ENCODE measurements around the gene KCNMA1. TPM values are rescaled to one million over a fixed set of nuclear protein-coding genes. Genes with fewer than 3 reads are reported as not detected.

The KCNMA1 gene
- total and polyA plus RNA-seq, 9 of the 15 experiments (the other 6 are each of a cell fraction or from before 2014, with no cell fraction given) = 0.01 to 0.95 (median 0.15) TPM; not detected in 4

DNA sequence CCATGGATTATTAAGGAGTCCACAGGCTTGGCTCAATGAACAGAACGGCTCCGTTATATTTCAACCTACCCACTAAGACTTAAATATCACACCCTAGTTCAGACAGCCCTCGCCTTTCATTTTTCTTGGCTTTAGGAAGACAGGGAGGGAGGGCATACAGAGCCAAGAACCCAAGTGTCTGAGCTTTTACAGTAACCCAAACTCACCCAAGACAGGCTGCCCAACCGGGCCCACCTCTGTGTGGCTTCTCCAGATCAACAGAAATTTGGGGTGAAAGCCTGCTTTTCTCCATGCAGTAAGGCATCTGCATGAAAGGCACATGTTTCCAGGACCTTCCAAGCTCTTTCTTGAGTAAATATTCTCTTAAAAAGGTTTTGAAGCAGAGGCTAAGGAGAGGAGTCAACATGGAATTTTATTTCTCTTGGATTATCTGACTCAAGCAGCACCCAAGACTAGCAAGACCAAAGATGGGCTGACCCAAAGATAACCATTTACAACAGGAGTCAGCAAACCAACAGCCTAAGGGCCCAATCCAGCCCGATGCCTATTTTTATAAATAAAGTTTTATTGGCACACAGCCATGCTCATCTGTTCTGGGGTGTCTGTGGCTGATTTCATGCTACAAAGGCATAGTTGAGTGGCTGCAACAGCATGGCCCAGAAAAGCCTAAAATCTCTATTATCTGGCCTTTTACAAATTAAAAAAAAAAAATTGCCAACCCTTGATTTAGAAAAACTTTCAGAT lies 90.1 kb downstream of the KCNMA1 start (continued):
- TF ChIP-seq, protein P1, sequence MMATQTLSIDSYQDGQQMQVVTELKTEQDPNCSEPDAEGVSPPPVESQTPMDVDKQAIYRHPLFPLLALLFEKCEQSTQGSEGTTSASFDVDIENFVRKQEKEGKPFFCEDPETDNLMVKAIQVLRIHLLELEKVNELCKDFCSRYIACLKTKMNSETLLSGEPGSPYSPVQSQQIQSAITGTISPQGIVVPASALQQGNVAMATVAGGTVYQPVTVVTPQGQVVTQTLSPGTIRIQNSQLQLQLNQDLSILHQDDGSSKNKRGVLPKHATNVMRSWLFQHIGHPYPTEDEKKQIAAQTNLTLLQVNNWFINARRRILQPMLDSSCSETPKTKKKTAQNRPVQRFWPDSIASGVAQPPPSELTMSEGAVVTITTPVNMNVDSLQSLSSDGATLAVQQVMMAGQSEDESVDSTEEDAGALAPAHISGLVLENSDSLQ (IDR thresholded peaks at IDR 0.05) = no peak

DNA sequence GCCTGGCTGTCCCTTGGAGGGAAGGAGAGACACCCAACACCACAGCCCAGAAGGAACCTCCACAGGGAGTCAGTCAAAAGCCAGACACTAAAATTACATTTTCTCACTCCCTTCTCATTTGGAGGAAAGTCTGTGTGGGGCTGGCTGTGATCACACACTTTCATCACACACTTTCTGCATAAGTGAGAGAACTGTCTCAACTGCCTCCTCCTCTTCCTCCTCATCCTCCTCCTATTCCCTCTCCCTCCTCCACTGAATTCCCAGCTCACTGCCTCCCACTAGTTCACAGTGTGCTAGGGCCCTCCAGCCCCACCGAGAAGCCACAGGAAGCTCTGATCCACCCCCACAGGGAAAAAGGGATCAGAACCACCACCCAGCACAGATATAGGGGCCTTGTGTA lies 91.6 kb downstream of the KCNMA1 start:
- Histone ChIP-seq H3K4me2 (ENCODE audit: insufficient read depth, low read length) (no peak overlapping the region), H4K20me1 (replicated peaks; ENCODE audit: control insufficient read depth, insufficient read depth, low read length) (no peaks in the 10 kb centered on the region), H3K79me2 (ENCODE audit: control insufficient read depth, insufficient read depth, low read length) (no peaks in the 10 kb centered on the region), H2AFZ (ENCODE audit: low read depth, low read length) (no peak overlapping the region), H3K27me3 (ENCODE audit: control insufficient read depth in 2 of 2, insufficient read depth in 2 of 2, low read length in 2 of 2) (peaks cover 0 to 5% of the 10 kb centered on the region in 2 experiments; a peak in 1 of 5 replicates), H3K9me1 (ENCODE audit: control insufficient read depth, insufficient read depth, low read length) (no peaks in the 10 kb centered on the region), H3K9me3 (replicated peaks; ENCODE audit: control insufficient read depth, insufficient read depth, low read depth, low read length) (no peaks in the 10 kb centered on the region), H3K27ac (ENCODE audit: extremely low read depth, low read depth, low read length) (no peak overlapping the region), H3K4me3 (no peak overlapping the region), H3K4me1 (replicated peaks in 1 of 2; ENCODE audit: control insufficient read depth in 2 of 2, insufficient read depth in 2 of 2, low read length in 2 of 2) (no peaks in the 10 kb centered on the region), H3K36me3 (ENCODE audit: control insufficient read depth, insufficient read depth, low read length) (no peaks in the 10 kb centered on the region), H3K9ac (ENCODE audit: insufficient read depth in 1 of 2, low read depth in 2 of 2, low read length in 2 of 2) (no peak overlapping the region)
- ATAC-seq (0 out of 3 replicates have a peak, but pooled peaks have one; percentile 25), DNase-seq (ENCODE audit: extremely low read depth in 1 of 4, low spot score in 3 of 4) (no peak), FAIRE-seq (no peak)
- intact Hi-C loops (cut with micrococcal nuclease) = no loop called here
- TF ChIP-seq ZNF583 (CRISPR knock-in tag; IDR thresholded peaks at IDR 0.05) (no peak), NR3C1 (CRISPR knock-in tag; IDR thresholded peaks at IDR 0.05) (no peak), BRF1 (IDR thresholded peaks at IDR 0.05; ENCODE audit: borderline replicate concordance, extremely low read depth, insufficient read length) (no peak), ZNF3 (CRISPR knock-in tag; IDR thresholded peaks at IDR 0.05) (no peak), LCOR (CRISPR knock-in tag; IDR thresholded peaks at IDR 0.05) (no peak), ZNF224 (CRISPR knock-in tag; IDR thresholded peaks at IDR 0.05) (no peak), JUN (IDR thresholded peaks at IDR 0.05; ENCODE audit: borderline replicate concordance, low read depth, low read length) (no peak), JUN (CRISPR knock-in tag; IDR thresholded peaks at IDR 0.05; ENCODE audit: borderline replicate concordance) (no peak), DACH1 (IDR thresholded peaks at IDR 0.05; ENCODE audit: partially characterized antibody) (no peak), KLF10 (CRISPR knock-in tag; IDR thresholded peaks at IDR 0.05) (no peak), JUND (IDR thresholded peaks at IDR 0.05; ENCODE audit: borderline replicate concordance, low read depth, low read length) (no peak), JUND (tag; IDR thresholded peaks at IDR 0.05; ENCODE audit: borderline replicate concordance, low read depth, low read length) (no peak), ZNF778 (CRISPR knock-in tag; IDR thresholded peaks at IDR 0.05) (no peak), RAD51 (IDR thresholded peaks at IDR 0.05; ENCODE audit: borderline replicate concordance, low read depth) (no peak), ZKSCAN3 (CRISPR knock-in tag; IDR thresholded peaks at IDR 0.05) (no peak), ERF (CRISPR knock-in tag; IDR thresholded peaks at IDR 0.05) (no peak), XRCC4 (IDR thresholded peaks at IDR 0.05; ENCODE audit: extremely low read depth, insufficient read depth, insufficient read length) (no peak)
- TF ChIP-seq, protein P2, sequence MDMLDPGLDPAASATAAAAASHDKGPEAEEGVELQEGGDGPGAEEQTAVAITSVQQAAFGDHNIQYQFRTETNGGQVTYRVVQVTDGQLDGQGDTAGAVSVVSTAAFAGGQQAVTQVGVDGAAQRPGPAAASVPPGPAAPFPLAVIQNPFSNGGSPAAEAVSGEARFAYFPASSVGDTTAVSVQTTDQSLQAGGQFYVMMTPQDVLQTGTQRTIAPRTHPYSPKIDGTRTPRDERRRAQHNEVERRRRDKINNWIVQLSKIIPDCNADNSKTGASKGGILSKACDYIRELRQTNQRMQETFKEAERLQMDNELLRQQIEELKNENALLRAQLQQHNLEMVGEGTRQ (CRISPR knock-in tag; IDR thresholded peaks at IDR 0.05) = no peak
- TF ChIP-seq, protein P3, sequence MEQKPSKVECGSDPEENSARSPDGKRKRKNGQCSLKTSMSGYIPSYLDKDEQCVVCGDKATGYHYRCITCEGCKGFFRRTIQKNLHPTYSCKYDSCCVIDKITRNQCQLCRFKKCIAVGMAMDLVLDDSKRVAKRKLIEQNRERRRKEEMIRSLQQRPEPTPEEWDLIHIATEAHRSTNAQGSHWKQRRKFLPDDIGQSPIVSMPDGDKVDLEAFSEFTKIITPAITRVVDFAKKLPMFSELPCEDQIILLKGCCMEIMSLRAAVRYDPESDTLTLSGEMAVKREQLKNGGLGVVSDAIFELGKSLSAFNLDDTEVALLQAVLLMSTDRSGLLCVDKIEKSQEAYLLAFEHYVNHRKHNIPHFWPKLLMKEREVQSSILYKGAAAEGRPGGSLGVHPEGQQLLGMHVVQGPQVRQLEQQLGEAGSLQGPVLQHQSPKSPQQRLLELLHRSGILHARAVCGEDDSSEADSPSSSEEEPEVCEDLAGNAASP (IDR thresholded peaks at IDR 0.05) = no peak
- POLR2A ChIA-PET = interaction anchor here (1.0 to 1.1 kb wide), 2 partner anchors 9 kb away, joined by 3 to 4 read pairs; no protein-coding TSS in a partner anchor
- CTCF ChIA-PET (ENCODE audit: low intra/inter-chr PET ratio) = no interaction called here
- 0% methylated on average over 1 of the region's 1 CpG for WGBS (ENCODE audit: insufficient coverage, low coverage, missing lambda C conversion rate)
- no TSS peak for BruUV-seq (replicated peaks)
- in situ Hi-C loops (cut with MboI) = no loop called here
